Keratinocyte (primary cell): ENCODE results near the gene SLC9C2. TPM values are rescaled to one million over a fixed set of nuclear protein-coding genes. Genes with fewer than 3 reads are reported as not detected.
"Not testable (repeated sequence)": the region's sequence is repeated elsewhere in the genome, so short reads cannot be mapped to it uniquely, and the experiment has no call there.

Source experiments
- DNase-seq: peaks from one replicate; pipeline ENCODE4 v3.0.0-alpha.2; 2011; ENCODE audit warnings: low read depth, missing footprints, low spot score
- FAIRE-seq: peaks from 2 replicates; lab custom pipeline; 2011; peaks lifted over from hg19 to GRCh38; lab: Jason Lieb, UNC
- H2AFZ ChIP-seq: 2 replicates; pipeline ENCODE4 v1.6.0; 2012; ENCODE audit warnings: low read length, control low read depth, inconsistent platforms; ENCODE audit not compliant: control insufficient read depth
- H3K27ac ChIP-seq: 2 replicates; pipeline ENCODE4 v1.5.1; 2011; ENCODE audit warnings: low read length; ENCODE audit not compliant: control insufficient read depth, insufficient read depth
- H3K27me3 ChIP-seq: 3 replicates; pipeline ENCODE4 v1.6.0; 2011; ENCODE audit warnings: low read length; ENCODE audit not compliant: control insufficient read depth, insufficient read depth; ENCODE audit errors: extremely low read depth
- H3K36me3 ChIP-seq, 2 experiments: 2 replicates in 1 of 2; 3 replicates in 1 of 2; pipeline ENCODE4 v1.5.1; 2011; ENCODE audit warnings: low read length in 2 of 2, mild to moderate bottlenecking in 1 of 2; ENCODE audit not compliant: control insufficient read depth in 2 of 2, insufficient read depth in 2 of 2; ENCODE audit errors: extremely low read depth in 1 of 2
- H3K4me1 ChIP-seq: 3 replicates; pipeline ENCODE4 v1.5.1; 2011; ENCODE audit warnings: low read length; ENCODE audit not compliant: control insufficient read depth, insufficient read depth; ENCODE audit errors: extremely low read depth
- H3K4me2 ChIP-seq: 3 replicates; pipeline ENCODE4 v1.6.0; 2011; ENCODE audit warnings: low read depth, low read length; ENCODE audit not compliant: control insufficient read depth, insufficient read depth; ENCODE audit errors: extremely low read depth
- H3K4me3 ChIP-seq, 3 experiments: fragments of 200-600 bp in 1 of 3; sonication (generic) in 1 of 3; 2 replicates in 2 of 3; 3 replicates in 1 of 3; pipeline ENCODE4 v1.5.1; 2011 to 2016; ENCODE audit warnings: low read length in 3 of 3, mild to moderate bottlenecking in 3 of 3, control low read depth in 2 of 3, inconsistent platforms in 1 of 3, low read depth in 1 of 3, mixed read lengths in 1 of 3, mixed run types in 1 of 3, moderate library complexity in 1 of 3; ENCODE audit not compliant: control insufficient read depth in 2 of 3, insufficient read depth in 2 of 3; ENCODE audit errors: extremely low read depth in 1 of 3
- H3K79me2 ChIP-seq: 2 replicates; pipeline ENCODE4 v1.6.0; 2012; ENCODE audit warnings: low read length; ENCODE audit not compliant: control insufficient read depth, insufficient read depth
- H3K9ac ChIP-seq: 3 replicates; pipeline ENCODE4 v1.6.0; 2011; ENCODE audit warnings: low read length; ENCODE audit not compliant: control insufficient read depth, insufficient read depth; ENCODE audit errors: extremely low read depth
- H3K9me1 ChIP-seq: 3 replicates; pipeline ENCODE4 v1.6.0; 2011; ENCODE audit warnings: low read length; ENCODE audit not compliant: control insufficient read depth, insufficient read depth; ENCODE audit errors: extremely low read depth
- H3K9me3 ChIP-seq: 2 replicates; pipeline ENCODE4 v1.5.1; 2012; ENCODE audit warnings: low read depth, low read length; ENCODE audit not compliant: control insufficient read depth
- H4K20me1 ChIP-seq: 3 replicates; pipeline ENCODE4 v1.6.0; 2011; ENCODE audit warnings: low read length; ENCODE audit not compliant: control insufficient read depth, insufficient read depth; ENCODE audit errors: extremely low read depth
- EZH2 ChIP-seq: IDR thresholded peaks from one replicate; pipeline ENCODE4 v1.6.1; 2012; ENCODE audit warnings: inconsistent platforms, mild to moderate bottlenecking, low read length, moderate library complexity
- dilution Hi-C: fragments of 300-500 bp; cut with MboI; formaldehyde crosslinking; loops from one replicate; pipeline ENCODE4 v1.7.0; 2020; ENCODE audit warnings: low sequenced_read_pairs; ENCODE audit not compliant: extremely low pct_ligation_motif_present
- polyA plus RNA-seq, 5 experiments: library from polyadenylated mRNA; depleted of rRNA in 3 of 5; stranded (reverse) in 3 of 5; stranded (forward) in 1 of 5; unstranded in 1 of 5; fragments of >200 nt; gene quantifications; 1 replicate in 1 of 5; 2 replicates in 3 of 5; 3 replicates in 1 of 5; pipeline versions ENCODE4 v1.2.1 to v1.2.3, GENCODE V29; 2011 to 2012; ENCODE audit warnings: missing spikeins in 2 of 5, low read depth in 1 of 5, low replicate concordance in 1 of 5
- TF ChIP-seq, protein P1 (sequence below), 3 experiments: IDR thresholded peaks in 1 of 3; conservative IDR thresholded peaks in 1 of 3; optimal IDR thresholded peaks in 1 of 3; 2 replicates in 2 of 3; 3 replicates in 1 of 3; pipeline versions ENCODE3 to v1.5.1; 2011; ENCODE audit warnings: low read length in 3 of 3, mild to moderate bottlenecking in 3 of 3, moderate library complexity in 2 of 3, control low read depth in 1 of 3, inconsistent platforms in 1 of 3; ENCODE audit not compliant: insufficient read depth in 2 of 3; ENCODE audit errors: extremely low read depth in 1 of 3

Gene SLC9C2
- polyA plus RNA-seq, 1 donor (not counting 4 experiments of a cell fraction or from before 2014, with no cell fraction given), result not detected

DNA sequence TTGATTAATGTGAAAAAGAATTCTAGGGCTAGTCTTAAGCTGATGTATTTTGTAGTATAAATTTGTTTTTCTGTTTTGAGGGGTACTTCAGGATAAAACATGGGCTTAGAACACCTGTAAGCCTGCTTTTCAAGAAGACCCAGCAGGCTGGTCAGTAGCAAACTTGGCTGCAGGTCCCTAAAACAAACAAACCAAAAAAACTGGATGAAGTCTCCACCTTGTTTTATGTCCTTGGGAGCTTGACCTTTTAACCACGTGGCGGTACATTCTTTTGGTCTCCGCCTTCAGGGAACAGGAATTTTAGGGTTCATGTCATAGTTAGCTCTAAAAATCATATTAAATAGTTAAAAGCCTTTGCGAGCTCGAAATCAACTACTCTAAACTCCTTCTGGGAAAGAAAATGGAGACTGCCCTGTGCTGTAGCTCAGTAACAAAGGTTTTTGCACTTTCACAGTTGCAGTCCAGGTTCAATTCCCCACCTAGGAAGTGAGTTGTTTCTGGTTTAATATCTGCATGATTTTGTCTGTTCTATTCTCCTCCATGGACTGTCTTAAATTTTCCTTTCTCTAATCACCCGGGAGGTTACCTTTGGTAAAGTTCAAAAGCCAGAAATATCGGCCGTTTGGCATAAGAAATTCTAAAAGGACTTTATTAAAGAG lies 107.1 kb downstream of the SLC9C2 start:
- TF ChIP-seq, protein P1, sequence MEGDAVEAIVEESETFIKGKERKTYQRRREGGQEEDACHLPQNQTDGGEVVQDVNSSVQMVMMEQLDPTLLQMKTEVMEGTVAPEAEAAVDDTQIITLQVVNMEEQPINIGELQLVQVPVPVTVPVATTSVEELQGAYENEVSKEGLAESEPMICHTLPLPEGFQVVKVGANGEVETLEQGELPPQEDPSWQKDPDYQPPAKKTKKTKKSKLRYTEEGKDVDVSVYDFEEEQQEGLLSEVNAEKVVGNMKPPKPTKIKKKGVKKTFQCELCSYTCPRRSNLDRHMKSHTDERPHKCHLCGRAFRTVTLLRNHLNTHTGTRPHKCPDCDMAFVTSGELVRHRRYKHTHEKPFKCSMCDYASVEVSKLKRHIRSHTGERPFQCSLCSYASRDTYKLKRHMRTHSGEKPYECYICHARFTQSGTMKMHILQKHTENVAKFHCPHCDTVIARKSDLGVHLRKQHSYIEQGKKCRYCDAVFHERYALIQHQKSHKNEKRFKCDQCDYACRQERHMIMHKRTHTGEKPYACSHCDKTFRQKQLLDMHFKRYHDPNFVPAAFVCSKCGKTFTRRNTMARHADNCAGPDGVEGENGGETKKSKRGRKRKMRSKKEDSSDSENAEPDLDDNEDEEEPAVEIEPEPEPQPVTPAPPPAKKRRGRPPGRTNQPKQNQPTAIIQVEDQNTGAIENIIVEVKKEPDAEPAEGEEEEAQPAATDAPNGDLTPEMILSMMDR (optimal IDR thresholded peaks at IDR 0.05 in 1 of 3, IDR thresholded peaks at IDR 0.05 in 1 of 3, conservative IDR thresholded peaks at IDR 0.05 in 1 of 3; ENCODE audit: extremely low read depth in 1 of 3, insufficient read depth in 2 of 3, low read length in 3 of 3), result no peak
- no peaks in the 10 kb centered on the region for H4K20me1 ChIP-seq
- no peaks in the 10 kb centered on the region for H3K27me3 ChIP-seq
- H3K36me3 ChIP-seq, result no peaks in the 10 kb centered on the region
- H3K9me3 ChIP-seq, result peaks cover 3% of the 10 kb centered on the region
- no peaks in the 10 kb centered on the region for H3K79me2 ChIP-seq
- H3K9me1 ChIP-seq, result no peaks in the 10 kb centered on the region
- no peak overlapping the region for H3K27ac ChIP-seq
- dilution Hi-C loops, result no loop called here
- no peaks in the 10 kb centered on the region for H3K4me1 ChIP-seq
- no peak for FAIRE-seq
- no peak for DNase-seq
- no peak overlapping the region for H3K4me2 ChIP-seq
- no peak overlapping the region for H3K9ac ChIP-seq
- H2AFZ ChIP-seq, result no peak overlapping the region
- no peak overlapping the region for H3K4me3 ChIP-seq

DNA sequence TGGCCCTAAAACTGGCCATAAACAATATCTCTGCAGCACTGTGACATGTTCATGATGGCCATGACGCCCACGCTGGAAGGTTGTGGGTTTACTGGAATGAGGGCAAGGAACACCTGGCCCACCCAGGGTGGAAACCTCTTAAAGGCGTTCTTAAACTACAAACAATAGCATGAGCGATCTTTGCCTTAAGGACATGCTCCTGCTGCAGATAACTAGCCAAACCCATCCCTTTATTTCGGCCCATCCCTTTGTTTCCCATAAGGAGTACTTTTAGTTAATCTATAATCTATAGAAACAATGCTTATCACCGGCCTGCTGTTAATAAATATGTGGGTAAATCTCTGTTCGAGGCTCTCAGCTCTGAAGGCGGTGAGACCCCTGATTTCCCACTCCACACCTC lies 109.7 kb downstream of the SLC9C2 start:
- H3K79me2 ChIP-seq, H3K36me3 ChIP-seq, FAIRE-seq, DNase-seq, H3K27me3 ChIP-seq, H4K20me1 ChIP-seq, H3K9me3 ChIP-seq, H3K9me1 ChIP-seq, H3K4me3 ChIP-seq, H3K4me1 ChIP-seq, H3K9ac ChIP-seq, H3K4me2 ChIP-seq, H3K27ac ChIP-seq, H2AFZ ChIP-seq, dilution Hi-C loops: not testable (repeated sequence)

DNA sequence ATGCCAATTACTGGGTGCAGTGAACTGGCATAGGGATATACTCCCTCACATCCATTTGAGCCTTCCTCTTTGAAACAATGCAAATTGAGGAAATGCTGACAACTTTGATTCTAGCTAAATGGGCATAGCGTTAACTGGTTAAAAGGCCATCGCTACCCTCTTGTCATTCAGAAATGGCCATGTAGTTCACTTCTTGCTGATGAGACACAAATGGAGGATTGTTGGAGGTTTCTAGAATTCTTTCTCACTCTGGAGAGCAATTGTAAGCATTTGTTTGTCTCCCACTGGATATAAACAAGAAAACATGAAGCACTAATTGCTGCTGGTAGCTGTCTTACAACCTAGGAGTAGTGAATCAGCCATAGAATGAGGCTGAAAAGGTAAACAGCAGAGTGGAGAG lies 111.4 kb downstream of the SLC9C2 start:
- FAIRE-seq (no peak), DNase-seq (no peak)
- no peak overlapping the region for H2AFZ ChIP-seq
- H3K4me1 ChIP-seq, result no peaks in the 10 kb centered on the region
- H3K36me3 ChIP-seq, result peaks cover 13% of the 10 kb centered on the region in 2 experiments
- H4K20me1 ChIP-seq, result no peaks in the 10 kb centered on the region
- H3K27me3 ChIP-seq, result no peaks in the 10 kb centered on the region
- no peak overlapping the region for H3K9ac ChIP-seq
- H3K4me3 ChIP-seq, result no peak overlapping the region
- no peak for TF ChIP-seq EZH2
- TF ChIP-seq, protein P1 (optimal IDR thresholded peaks at IDR 0.05 in 1 of 3, IDR thresholded peaks at IDR 0.05 in 1 of 3, conservative IDR thresholded peaks at IDR 0.05 in 1 of 3; ENCODE audit: extremely low read depth in 1 of 3, insufficient read depth in 2 of 3, low read length in 3 of 3), result no peak
- no peaks in the 10 kb centered on the region for H3K9me3 ChIP-seq
- H3K9me1 ChIP-seq, result no peaks in the 10 kb centered on the region
- H3K4me2 ChIP-seq, result no peak overlapping the region
- no peaks in the 10 kb centered on the region for H3K79me2 ChIP-seq
- dilution Hi-C loops, result no loop called here
- H3K27ac ChIP-seq, result no peak overlapping the region
